NCI-H524 (cell line): ENCODE results near the gene EFNA5.
A peak's percentile ranks its signal among the peaks of the same experiment; 100 is the strongest.
"Not testable (repeated sequence)": the region's sequence is repeated elsewhere in the genome, so short reads cannot be mapped to it uniquely, and the experiment has no call there.

Experiments
- DNase-seq, 2 experiments: peaks; one replicate each; lab custom pipeline; 2025; lab: John Stamatoyannopoulos, UW

Gene EFNA5

DNA sequence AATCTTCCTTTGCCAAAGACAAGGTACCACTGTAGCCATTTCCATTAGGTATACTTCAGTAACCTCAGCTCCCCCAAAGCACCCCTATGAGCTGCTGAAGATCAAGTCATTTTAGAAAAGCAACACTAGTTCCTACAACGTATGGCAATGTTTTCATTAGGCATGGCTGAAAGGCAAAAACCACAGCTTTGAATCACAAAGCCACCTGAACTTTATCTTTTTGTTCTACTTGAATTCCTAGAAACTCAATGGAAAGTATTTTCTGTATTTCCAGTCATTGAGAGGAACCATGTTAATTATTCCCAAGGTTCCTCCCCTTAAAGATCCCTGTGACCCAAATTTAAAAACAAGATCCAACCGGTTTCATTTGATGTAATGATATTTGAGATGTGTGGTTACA, 152.1 kb downstream of the EFNA5 start:
- no peak for DNase-seq

DNA sequence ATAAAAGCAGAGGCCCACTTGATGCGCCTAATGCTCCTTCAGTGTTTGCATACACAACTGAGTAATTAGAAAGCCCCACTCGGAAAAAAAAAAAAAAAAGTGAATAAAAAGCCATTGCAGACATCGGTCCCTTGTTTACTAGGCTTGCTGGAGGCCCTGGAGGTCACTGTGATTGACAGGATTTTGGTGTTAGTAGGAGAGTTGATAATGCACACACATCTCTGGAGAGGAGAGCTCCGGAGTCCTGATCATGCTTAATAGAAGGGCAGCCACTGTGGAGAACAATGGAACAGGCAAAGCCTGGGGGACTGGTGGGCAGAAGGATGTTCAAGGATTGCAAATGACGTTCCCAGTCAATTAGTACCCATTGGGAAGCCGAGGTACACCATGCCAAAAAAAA, 152.5 kb downstream of the EFNA5 start:
- DNase-seq, result no peak

DNA sequence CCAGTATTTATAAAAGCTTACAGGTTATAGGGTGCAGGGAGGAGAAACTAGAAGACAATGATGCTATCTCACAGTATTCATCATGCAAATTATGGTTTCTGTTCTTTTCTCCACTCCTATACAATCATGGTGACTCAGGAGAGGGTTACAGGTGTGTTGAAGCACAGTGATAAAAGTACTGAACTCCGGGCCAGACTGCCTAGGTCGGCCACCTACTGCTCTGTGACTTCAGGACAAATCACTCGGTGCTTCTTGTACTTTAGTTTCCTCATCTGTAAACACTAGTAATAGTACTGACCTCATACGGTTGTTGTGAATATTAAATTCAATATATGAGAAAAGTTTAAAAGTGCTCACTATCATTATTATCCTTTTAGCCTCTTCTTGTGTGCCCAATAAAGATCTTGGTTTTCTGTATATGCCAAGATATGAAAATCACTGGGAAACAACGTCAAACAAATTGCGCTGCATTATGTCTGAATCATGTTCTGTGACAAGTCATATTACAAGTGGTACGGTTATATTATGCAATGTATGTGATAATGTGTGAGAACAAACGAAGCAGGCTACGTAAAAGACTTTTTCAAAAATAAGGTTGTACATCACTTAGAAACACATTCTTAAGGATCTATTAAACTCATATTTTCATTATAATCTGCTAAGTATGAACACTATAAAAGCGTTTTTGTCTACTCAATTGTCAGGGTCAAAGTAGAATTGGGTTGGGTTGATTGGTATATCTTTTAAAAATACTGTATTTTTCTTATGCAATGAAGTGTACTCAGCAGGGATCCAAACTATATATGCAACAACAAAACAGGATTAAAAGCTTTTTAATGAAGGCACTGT, 153.3 kb downstream of the EFNA5 start:
- no peak for DNase-seq

DNA sequence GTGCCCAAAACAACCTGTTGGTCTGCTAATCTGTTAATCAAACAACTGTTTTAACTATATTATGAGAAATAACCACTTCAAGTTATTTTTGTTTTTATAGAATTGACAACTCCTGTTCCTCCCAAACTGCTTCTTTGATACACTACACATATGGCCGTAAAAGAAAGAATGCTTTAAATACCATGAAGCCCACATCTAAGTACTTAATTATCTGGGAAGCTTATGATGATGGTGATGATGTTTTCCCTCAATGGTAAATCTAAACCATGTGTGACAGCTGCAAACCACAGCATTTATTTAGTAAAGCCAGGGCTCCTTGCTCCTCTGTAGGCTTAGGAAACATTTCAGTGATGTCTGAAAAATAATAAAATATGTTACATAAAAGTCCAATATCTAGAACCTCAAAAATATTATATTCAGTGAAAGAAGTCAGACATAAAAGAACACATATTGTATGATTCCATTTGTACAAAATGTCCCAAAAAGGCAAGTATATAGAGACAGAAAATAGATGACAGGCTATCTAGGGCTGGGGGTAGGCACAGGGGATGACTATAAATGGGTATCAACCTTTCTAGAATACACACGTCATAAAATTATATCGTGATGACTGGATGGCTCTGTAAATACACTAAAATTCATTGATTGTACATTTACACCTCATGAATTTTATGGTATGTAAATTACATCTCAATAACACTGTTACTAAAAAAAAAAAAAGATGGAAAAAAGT, 154.1 kb downstream of the EFNA5 start:
- DNase-seq, result peak in 1 of 2 experiments; percentile 34

DNA sequence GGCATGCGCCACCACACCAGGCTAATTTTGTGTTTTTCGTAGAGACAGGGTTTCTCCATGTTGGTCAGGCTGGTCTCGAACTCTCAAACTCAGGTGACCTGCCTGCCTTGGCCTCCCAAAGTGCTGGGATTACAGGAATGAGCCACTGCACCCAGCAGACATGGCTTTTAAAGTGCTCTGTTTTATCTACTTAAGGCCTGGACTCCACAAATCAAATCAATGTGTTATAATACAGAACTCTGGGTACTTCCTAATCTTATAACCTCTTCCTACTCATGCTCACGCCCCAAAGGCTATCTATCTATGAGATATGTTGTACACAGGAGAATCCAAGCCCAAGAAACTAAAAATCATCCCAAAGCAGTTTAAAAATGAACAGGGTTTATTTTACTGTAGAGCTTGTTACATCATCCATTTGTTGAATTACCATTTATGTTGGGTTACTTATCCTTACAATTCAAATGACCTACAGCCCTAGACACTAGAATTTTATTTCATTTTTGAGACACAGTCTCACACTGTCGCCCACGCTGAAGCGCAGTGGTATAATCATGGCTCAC, 155.1 kb downstream of the EFNA5 start:
- DNase-seq, result no peak

DNA sequence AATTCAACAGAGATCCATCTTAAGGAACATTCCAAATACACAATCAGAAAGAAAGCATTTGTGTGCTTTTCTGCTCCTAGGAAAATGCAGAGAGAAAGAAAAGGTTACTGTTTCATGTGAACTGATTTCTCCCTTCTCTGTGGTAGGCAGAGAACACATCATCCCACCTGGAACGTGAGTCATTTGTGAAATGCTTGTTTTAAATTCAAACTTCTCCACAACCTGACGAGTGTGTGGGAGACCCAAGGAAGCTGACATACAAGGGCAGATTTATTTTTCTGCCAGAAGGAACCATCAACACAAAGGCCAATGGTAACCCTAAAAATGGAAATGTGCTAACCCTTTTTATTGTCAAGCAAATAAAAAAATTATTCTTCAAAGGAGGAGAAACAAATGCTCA, 156.4 kb downstream of the EFNA5 start:
- DNase-seq, result no peak

DNA sequence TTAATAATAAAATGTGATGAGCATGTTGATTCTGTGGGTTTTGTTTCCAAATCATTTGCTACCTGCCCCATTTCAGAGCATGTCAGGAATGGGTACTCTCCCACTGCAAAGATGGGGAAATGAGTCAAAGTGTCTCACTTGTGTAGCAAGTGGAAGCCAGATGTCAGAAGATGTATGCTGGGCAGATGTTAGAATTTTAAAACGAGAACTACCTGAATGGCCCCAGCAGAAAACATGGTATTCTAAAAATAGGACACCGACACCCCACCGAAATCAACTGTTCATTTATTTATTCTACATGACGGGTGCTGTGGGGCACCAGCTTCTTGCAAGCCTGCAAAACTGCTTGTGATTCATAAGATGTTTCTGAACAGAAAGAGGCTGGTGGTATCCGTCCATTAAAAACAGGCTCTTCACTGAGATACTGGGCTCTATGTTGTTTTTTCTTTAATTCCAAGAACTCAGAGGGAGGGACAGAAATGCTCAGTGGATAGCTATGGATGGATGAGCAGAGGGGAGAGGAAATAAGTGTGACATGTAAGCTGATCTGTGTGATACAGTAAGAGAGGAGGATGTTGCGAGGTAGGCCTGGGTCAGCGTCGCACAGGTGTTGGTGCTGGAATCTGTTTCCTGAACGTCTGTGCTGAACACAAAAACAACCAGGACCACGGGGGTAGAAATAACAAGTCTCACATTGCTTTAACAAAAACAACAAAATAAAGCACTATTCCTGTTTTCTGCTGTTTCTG, 157.2 kb downstream of the EFNA5 start:
- DNase-seq, result no peak

DNA sequence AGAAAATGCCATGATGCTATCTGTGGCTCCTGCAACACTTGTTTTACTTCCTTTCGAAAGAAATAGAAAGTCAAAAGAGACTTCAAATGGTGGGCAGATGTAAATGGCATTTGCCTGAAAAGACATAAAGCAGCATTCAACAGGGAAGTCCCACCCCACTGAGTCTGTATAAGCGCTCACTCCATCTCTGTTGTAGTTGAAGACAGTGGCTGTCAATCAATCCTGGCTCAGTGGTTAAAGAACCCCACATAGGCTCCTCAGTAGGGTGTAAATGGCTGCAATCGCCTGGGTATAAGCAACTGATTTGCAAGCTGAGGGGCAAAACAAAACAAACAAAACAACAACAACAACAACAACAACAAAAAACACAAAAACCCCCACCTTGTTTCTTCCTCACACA, 158.7 kb downstream of the EFNA5 start:
- no peak for DNase-seq

DNA sequence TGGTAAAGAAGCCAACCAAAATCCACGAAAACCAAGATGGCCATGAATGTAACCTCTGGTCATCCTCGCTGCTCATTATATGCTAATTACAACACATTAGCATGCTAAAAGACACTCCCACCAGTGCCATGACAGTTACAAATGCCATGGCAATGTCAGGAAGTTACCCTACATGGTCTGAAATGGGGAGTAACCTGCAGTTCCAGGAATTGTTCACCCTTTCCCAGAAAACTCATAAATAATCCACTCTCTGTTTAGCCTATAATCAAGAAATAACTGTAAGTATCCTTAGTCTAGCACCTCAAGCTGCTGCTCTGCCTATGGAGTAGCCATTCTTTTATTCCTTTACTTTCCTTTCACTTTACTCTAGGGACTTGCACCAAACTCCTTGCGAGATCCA, 160.6 kb downstream of the EFNA5 start:
- no peak for DNase-seq

DNA sequence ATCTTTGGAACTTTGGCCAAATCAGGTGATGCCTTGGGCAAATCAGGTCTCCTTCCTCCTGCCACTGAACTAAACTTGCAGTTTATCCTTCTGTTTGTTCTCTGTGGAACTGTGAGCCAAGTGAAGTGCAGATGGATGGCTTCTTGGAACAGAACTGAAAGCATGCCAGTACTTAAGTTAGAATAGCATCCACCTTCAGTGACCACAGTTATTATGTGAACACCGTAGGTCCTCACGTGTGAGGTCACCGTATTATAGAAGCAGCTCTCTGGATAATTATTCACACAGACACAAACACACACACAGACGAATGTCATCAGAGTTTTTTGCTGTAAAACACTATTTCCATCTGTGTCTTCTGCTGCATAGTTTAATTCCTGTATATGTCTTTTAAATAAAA, 162.6 kb downstream of the EFNA5 start:
- no peak for DNase-seq

DNA sequence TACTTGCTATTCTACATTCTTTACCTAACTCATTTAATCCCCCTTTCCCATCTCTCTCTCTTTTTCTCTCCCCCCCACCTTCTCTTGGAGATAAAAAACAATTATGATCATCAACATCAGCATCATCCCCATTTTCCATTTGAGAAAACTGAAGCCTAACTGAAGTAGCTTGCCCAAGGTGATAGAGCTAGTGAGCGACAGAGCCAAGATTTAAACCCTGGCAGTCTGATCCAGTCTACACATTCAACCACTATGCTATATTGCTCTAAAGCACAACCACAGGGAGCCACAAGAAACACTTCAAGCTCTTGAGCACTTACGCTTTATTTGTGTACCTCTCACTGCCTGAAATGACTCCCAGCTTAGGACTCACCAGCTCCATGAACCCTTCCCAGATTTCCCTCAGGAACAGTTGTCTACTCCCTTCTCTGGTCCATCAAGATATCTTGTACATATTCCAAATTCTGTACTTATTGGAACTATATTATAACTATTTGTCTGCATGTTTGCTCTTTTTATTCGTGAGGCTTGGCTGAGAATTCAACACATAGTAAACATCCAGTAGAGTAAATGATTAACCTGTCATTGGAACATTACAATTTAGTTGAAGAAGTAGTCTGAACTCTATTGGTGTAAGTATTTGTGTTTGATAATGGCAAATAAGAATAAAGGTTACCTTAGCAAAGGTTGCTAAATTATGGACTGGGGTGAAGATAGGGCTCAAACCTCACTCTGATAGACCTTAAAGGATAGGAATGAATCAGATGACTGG, 164.8 kb downstream of the EFNA5 start:
- DNase-seq, result no peak

DNA sequence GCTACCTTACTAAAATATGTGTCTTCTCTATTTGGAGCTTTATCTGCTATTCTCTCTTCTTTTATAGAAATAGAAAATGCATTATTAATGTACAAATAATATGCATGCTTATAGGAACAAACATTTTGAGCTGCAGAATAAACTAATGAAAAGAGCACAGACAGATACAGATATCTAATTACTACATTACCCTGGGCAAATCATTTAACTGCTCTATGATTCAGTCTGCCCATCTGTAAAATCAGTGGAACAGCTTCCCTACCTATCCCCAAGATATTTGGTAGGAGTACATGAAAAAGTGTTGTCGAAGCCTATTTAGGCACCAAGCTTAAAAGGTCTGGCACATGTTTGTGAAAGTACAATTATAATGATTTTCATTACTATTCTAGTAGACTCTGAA, 166.3 kb downstream of the EFNA5 start:
- peak in 1 of 2 experiments; percentile 7 for DNase-seq

DNA sequence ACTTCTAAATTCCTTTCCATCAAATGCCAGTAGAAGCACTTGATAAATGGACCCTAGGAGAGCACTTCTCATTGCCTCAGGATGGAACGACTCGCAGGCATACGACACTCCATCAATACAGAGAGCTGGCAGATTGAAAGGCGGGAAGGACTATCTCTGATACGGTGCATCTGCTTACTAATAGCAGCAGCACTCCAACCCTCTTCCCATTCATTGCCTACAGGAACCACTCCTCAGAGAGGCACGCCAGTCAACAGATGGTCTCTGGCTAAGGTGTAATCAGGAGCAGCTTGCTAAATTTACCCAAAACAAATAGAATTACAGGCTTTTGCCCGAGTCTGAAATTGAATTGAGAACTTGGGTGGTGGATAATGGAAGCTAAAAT, 168.1 kb downstream of the EFNA5 start:
- peak; percentile 88 to 96 for DNase-seq

DNA sequence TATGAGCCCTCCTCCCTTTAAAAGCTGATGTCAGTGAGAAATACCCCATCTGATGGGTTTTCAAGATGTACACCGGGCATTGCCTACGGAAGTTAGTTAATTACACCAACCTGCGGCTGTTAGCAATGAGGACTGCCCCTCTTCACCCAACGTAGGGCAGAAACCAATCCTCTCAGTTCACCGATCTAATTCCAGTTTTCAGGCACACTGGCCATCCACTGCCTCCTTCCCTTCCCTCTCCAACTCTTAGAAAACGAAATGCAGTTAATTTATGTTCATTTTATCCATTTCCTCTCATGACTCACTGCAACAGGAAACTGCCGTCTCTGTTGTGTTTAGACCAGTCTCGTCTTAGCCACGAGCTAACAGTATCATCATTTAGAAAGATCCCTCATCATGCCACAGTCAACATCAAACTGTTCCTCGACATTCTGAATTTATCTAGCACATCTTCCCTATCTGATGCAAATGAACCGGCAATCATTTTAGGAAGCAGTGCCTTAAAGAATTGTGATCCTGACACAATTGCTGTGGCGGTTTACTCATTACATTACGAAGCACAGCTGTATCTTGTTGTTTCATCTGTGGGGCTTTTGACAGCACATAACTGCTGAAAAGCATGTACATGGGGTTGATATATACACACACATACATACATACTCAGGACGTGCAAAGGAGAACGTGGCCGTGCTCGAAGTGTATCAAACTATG, 168.6 kb downstream of the EFNA5 start:
- peak in 1 of 2 experiments; percentile 29 for DNase-seq

DNA sequence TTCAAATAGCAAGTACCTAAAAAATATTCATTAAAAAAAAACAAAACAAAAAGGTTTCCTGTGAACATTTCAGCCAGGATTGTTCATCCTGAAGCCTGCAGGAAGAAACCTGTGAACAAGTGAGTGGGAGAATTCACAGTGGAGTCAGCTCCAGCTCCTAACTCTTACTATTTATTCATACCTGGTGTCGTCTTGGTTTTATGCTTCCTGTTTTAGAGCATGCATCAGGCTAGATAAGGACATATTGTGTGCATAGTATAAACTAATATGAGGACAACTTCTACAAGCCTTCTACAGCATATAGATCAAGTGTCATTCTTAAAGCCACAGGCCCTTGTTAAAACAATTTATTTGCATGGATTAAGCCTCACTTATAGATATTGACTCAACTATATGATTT, 169.9 kb downstream of the EFNA5 start:
- no peak for DNase-seq

DNA sequence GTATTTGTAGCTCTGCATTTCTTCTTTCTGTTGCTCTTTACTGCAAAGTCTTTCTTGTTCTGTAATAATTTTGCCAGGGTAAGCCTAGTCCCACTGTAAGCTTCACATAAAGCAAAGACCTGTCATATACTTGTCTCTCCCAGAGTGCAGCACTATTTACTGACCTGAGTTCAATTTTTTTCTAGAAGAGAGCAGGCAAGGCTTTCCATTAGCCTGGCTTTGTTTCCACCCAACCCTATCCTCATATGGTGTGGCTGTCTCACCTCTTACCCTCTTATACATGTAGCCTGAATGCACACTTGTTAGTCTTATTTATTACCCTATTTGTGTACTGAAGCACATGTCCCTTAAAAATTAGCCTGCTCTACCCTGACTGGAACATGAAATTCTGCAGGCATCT, 170.4 kb downstream of the EFNA5 start:
- DNase-seq, result no peak

DNA sequence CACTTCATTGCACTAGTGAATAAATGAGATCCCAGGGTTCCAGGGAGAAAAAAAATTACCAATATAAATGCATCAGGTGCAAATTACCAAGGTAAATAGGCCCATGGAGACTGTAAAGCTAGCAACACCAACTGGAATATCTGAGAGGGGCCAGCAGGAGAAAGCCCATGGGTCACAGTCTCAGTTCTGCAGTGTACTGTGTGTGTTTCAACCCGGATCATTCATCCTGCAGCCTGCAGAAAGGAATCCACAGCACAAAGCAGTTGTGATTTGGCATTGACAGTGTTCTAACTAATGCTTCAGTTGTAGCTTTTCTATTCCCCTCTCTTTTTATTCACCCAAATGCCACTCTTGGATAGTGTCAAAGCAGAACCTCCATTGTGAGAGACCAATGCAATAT, 171.0 kb downstream of the EFNA5 start:
- no peak for DNase-seq

DNA sequence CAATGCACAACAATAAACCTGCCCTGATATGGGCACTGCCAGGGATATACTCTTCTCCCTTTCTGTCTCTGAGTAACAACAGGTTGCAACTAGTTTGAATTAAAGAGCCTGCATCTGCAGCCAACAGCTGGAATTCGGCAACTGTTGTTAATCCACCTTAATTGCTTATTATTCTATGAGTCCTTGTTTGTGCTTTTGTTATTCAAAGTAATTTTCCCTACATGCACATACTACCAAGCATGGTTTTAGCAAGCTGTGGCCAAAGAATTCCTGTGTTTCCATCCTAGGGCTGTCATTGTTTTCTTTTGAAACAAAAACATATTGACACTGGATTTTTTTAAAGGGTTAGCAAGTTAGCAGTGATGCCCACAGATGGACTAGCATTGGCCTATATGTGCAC, 171.5 kb downstream of the EFNA5 start:
- DNase-seq, result no peak

DNA sequence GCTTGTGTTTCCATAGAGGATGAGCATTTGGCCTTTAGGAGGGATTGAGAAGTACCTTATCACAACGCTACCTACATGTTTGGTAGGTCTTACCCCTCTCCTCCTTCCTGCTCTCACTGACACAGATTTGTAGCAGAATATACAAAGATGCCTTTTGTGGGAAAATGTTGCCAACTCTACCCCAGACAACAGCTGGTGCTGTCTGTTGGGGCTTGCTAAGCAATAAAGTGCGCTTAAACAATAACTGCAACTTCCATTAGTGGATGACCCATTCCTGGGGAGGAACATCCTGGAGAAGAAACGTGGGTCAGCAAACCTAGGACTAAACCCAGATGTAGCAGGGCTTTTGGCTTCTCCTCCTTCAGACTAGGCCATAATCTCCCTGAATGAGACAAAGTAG, 174.3 kb downstream of the EFNA5 start:
- DNase-seq, result no peak

DNA sequence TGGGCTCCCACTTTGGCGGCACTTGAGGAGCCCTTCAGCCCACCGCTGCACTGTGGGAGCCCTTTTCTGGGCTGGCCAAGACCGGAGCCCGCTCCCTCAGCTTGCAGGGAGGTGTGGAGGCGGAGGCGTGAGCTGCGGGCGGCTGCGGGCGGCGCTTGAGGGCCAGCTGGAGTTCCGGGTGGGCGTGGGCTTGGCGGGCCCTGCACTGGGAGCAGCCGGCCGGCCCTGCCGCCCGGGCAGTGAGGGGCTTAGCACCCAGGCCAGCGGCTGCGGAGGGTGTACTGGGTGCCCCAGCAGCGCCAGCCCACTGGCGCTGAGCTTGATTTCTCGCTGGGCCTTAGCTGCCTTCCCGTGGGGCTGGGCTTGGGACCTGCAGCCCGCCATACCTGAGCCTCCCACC, 176.6 kb downstream of the EFNA5 start:
- not testable (repeated sequence) for DNase-seq

DNA sequence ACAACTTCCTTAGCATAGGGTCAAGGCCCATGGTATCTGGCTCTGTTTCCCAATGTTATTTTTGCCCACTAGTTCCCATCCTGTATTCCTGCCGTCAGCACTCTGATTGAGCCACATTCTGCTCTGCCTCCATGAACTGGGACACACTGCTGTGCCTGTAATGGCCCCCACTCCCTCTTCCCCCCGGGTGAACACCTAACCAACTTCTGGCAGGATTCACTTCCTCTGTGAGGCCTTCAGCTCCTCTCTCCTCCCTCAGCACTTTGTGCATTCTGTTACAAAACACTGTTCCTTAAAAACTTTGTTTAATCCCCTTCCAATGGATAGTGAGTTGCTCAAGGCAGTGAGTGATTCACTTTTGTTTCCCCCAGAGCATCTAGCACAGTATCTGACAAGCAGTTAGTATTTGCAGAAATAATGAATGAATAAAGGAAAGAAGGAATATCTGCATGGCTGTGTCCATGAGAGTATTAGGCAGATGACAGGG, 183.6 kb downstream of the EFNA5 start:
- no peak for DNase-seq
